LNCAP (cell line): ENCODE results near the gene CNTN4.

Source experiments
- TF ChIP-seq, protein P1 (sequence below): fragments of 450-650 bp; IDR thresholded peaks from 2 replicates; pipeline ENCODE4 v1.5.1; 2017; ENCODE audit warnings: mild to moderate bottlenecking

CNTN4 gene

DNA sequence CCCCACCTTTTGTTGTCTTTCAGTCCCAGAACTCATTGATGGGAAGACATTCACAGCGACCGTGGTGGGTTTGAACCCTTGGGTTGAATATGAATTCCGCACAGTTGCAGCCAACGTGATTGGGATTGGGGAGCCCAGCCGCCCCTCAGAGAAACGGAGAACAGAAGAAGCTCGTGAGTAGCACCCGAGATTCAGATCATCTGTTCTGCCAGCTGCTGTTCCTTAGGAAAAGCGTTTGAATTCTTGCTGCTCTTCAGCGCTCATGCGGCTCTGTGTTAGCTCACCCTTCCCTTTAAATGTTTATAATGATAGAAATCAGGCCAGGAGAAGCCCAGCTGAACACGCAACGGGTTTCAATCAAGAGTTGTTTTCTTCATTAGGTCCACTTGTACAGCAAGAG lies 938.5 kb downstream of the CNTN4 start:
- TF ChIP-seq, protein P1, sequence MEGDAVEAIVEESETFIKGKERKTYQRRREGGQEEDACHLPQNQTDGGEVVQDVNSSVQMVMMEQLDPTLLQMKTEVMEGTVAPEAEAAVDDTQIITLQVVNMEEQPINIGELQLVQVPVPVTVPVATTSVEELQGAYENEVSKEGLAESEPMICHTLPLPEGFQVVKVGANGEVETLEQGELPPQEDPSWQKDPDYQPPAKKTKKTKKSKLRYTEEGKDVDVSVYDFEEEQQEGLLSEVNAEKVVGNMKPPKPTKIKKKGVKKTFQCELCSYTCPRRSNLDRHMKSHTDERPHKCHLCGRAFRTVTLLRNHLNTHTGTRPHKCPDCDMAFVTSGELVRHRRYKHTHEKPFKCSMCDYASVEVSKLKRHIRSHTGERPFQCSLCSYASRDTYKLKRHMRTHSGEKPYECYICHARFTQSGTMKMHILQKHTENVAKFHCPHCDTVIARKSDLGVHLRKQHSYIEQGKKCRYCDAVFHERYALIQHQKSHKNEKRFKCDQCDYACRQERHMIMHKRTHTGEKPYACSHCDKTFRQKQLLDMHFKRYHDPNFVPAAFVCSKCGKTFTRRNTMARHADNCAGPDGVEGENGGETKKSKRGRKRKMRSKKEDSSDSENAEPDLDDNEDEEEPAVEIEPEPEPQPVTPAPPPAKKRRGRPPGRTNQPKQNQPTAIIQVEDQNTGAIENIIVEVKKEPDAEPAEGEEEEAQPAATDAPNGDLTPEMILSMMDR = no peak

DNA sequence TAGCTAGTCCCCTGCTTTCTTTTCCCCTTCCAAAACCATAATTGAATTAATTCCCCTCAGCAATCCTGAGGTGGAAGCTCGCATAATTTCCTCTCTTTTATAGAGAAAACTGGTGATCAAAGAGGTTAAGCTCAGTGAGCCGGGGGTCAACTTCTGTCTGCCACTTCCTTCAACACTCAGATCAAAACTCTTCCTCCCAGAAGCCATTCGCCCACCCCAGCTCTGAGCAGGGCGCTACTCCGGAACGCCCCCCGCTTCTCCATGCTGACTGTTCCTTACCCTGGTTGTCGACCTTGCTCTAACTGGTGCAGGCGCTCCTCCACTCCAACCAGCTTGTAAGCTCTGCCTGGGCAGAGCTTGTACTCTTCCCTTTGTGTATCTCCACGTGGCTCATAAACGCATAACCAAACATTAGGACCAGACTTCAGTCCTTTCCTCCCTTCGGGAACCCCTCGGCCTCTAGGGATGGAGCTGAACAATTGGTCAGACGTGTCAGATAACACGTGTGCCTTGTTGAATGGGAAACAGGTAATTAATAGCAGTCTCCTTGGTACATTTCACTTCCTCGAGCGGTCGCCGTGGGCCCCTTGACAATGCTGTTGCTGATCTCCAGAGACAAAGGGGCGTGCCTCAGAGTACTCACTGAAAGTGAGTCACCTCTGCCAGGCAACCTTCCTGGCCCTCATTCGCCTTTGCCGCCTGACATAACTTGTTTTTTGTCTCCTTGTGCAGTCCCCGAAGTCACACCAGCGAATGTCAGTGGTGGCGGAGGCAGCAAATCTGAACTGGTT lies 939.7 kb downstream of the CNTN4 start:
- TF ChIP-seq, protein P1 = no peak

DNA sequence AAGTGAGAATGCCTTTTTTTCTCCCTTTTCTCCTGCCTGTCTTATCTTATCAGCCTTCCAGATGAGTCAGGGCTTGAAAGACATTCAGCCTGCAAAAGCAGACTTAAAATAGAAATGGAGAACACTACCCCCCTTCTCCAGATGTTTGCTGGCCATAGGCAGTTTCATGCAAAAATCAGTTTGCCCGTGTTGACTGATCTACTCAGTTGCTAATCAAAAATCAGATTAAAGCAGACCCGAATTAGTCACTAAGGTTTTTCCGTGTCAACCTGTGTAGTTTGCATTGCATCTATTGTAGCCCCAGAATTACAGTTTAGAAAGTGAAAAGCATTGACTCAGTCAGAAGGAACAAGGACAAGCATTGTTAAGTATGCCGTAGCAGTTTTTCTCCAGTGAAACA lies 955.3 kb downstream of the CNTN4 start:
- TF ChIP-seq, protein P1 = no peak

DNA sequence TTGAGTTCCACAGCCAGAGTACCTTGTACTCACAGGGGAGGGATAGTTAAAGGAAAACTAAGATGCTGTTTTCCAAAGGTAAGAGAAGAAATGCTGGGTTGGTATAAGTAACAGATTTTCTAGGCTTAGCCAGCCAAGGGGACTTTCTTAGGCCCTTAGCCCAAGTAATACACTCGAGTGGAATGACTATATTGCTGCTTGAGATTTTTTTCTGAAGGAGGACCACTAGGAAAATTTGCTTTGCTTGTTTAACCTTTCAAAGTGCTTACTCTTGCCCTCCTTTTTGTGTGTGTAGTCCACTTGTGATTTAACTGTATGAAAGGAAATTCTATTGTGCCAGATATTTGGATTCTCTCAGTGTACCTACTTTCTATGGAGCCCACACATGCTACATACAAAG lies 961.0 kb downstream of the CNTN4 start:
- TF ChIP-seq, protein P1 = no peak

DNA sequence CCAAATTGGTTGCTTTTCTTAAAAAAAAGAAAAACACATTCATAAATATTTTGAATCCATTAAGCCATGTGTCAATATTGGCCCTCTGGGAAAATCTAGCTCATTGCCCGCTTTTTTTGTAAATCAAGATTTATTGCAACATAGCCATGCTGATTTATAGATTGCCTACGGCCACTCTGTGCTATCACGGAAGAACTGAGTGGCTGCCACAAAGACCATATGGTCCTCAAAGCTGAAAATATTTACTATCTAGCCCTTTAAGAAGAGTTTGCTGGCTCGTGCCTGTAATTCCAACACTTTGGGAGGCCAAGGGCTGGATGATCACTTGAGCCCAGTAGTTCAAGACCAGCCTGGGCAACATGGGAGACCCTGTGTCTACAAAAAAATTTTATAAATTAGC lies 965.6 kb downstream of the CNTN4 start:
- TF ChIP-seq, protein P1 = no peak

DNA sequence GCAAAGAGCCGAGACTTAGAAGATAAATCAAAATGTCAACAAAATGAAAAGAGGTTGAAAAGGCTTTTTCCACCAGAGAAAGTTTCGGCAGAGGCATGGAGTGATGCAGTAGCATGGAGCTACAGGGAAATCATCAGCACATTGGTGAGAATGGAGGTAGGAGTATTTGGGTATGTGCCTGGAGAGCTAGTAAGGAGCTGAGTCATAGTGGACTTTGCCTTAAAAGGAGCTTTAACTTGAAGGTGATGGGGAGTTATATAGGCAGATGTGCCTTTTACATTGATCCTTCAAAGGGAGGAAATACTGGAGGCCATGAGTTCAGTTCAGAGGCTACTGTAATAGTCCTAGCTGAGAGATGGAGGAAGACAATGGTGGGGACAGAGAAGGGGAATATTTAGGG lies 967.2 kb downstream of the CNTN4 start:
- TF ChIP-seq, protein P1 = no peak

DNA sequence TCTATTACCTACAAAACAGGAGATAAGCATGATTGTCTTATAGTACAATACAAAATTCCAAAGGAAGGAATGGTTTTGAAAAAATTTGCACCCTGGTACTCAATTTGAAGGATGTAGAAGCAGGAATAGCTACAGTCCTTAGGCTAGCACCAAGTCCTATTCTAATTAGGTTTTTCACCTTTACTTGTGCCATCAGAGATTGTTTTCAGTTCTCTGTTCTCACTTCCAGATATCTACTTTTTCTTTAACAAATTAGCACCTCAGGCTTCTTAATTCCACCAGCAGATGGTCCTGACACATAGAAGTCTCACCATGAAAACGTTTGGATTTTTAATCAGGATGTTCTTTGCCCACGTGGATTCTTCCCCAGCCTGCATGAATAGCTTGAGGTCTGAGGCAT lies 967.7 kb downstream of the CNTN4 start:
- TF ChIP-seq, protein P1 = no peak

DNA sequence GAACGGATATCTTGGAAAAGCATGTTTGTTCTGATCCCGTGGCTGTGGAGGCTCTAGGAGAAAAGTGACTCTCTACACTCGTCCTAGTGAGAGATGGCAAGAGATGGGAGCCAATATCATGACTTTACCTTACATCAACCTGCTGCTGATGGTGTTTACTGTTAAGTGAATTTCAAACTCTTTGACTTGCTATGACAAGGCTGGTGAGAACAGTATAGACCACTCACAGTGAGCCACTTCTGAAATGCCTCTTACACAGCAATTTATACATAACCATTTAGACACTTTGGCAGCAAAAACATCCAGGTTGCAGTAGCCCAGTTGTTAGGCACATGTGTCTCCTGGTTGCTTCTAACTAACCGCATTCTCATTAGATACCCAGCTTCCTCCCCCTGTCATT lies 968.2 kb downstream of the CNTN4 start:
- TF ChIP-seq, protein P1 = no peak
